ENCODE results near the gene PRXL2C.

- TF ChIP-seq POLR2A (IDR thresholded peaks at IDR 0.05; ENCODE audit: low read depth, low read length) = no peak
- no peak for TF ChIP-seq TAF1 (IDR thresholded peaks at IDR 0.05; ENCODE audit: borderline replicate concordance, low read depth, low read length)
These were observed 49.8 kb downstream of the PRXL2C start for GRCh38 chr9:96605328-96605727.
